Limb (tissue), 2 donors: ENCODE results near the gene PAK2.
A peak's percentile ranks its signal among the peaks of the same experiment; 100 is the strongest.
"Not testable (repeated sequence)": the region's sequence is repeated elsewhere in the genome, so short reads cannot be mapped to it uniquely, and the experiment has no call there.

Experiments used
- DNase-seq, 2 donors: peaks; one replicate each; pipeline ENCODE4 v3.0.0-alpha.2; 2016; ENCODE audit errors: extremely low spot score in 2 of 2

Gene PAK2

GRCh38 chr3:196782511-196782910 is 42.9 kb downstream of the PAK2 start:
- DNase-seq, result no peak

GRCh38 chr3:196788528-196788927 is 48.9 kb downstream of the PAK2 start:
- no peak for DNase-seq

- no peak for DNase-seq
These were observed 50.3 kb downstream of the PAK2 start for GRCh38 chr3:196789885-196790359.

GRCh38 chr3:196790636-196791035 is 51.0 kb downstream of the PAK2 start:
- DNase-seq, result no peak

GRCh38 chr3:196792771-196793170 is 53.1 kb downstream of the PAK2 start:
- no peak for DNase-seq

- DNase-seq, result no peak
These were observed 53.6 kb downstream of the PAK2 start for GRCh38 chr3:196793246-196793645.

GRCh38 chr3:196794467-196794866 is 54.8 kb downstream of the PAK2 start:
- DNase-seq, result no peak

DNA sequence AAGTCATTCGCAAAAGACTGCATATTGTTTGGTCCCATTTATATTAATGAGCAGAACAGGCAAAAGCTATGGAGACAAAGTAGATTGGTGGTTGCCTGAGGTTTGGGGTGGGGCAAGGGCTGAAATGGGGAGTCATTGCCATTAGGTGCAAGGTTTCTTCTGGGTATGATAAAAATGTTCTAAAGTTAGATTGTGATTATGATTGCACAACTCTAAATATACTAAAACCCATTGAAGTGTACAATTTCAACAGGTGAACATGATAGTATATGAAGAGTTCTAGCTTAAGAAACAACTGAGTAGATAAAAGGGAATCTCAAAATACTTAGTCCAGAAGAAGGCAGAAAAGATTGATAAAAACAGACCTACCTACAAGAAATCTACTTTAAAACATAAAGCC is 56.7 kb downstream of the PAK2 start:
- no peak for DNase-seq

GRCh38 chr3:196800742-196801434 is 61.2 kb downstream of the PAK2 start:
- no peak for DNase-seq

GRCh38 chr3:196803891-196804468 is 64.3 kb downstream of the PAK2 start:
- no peak for DNase-seq

DNA sequence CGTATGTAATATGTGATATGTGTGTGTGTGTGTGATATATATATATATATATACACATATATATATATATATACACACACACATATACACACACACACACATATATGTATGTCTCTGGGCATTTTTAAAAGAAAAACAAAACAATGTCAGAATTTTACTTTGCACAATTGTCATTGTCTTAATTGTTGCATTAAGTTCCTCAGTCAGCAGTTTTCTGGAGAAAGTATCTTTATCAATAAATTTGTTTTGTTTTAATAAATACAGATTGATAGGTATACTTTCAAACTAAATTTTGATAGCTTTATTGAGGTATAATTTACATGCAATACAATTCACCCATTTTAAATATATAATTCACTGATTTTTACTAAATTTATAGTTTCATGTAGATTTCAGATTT is 65.1 kb downstream of the PAK2 start:
- DNase-seq, result no peak

DNA sequence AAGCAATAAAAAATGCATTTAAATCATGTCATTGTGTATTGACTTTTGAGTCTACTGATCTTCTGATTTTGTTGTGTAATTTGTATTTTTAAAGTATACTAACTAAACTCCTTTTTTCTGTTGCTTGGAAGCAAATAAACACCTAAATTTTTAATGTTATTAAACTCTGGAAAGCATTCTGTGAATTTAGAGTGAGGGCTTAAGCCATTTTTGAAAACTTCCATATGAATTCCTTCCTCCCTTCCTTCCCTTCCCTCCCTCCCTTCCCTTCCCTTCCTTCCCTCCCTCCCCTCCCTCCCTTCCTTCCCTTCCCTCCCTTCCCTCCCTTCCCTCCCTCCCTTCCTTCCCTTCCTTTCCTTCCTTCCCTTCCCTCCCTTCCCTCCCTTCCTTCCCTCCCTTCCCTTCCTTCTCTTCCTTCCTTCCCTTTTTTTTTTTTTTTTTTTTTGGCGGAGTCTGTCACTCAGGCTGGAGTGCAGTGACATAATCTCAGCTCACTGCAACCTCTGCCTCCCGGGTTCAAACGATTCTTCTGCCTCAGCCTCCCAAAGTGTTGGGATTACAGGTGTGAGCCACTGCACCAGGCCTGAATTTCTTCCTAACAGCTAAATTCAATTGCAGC is 71.4 kb downstream of the PAK2 start:
- no peak for DNase-seq

GRCh38 chr3:196812853-196813252 is 73.2 kb downstream of the PAK2 start:
- no peak for DNase-seq

DNA sequence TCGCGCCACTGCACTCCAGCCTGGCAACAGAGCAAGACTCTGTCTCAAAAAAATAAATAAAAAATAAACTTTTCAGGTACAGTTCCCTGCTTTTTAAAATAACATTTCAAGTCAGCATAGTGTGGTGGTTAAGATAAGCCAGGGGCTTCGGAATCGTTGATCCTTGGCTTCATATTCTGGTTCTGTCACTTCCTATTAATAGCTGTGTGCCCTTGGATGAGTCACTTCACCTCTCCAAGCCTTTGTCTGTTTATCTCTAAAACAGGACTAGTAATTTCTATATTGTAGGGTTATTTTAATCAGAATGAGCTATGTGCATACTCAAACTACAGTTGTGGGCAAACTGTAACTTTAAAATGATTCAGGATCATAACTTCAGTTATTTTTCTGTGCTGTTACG is 74.2 kb downstream of the PAK2 start:
- DNase-seq, result no peak

DNA sequence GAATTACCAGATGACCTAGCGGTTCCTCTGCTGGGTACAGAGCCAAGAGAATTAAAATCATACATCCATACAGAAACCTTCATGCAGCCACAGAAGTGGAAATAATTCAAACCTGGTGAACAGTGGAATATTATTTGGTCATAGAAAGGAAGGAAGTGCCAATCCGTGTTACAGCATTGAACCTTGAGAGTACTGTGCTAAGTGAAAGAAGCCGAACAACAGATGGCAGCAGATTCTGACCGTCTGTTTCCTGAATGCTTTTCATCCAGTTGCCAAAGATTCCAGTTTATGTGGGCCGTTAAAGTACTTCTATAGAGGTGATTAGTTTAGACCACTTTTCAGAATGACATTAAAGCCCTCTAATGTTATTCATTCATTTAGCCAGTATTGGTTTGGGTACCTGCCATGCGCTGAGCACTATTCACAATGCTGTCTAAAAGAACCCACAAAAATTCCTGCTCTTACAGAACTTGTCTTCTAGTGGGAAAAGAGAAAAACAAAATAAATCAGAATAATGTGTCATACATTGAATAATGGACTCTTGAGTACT is 82.2 kb downstream of the PAK2 start:
- DNase-seq, result no peak

DNA sequence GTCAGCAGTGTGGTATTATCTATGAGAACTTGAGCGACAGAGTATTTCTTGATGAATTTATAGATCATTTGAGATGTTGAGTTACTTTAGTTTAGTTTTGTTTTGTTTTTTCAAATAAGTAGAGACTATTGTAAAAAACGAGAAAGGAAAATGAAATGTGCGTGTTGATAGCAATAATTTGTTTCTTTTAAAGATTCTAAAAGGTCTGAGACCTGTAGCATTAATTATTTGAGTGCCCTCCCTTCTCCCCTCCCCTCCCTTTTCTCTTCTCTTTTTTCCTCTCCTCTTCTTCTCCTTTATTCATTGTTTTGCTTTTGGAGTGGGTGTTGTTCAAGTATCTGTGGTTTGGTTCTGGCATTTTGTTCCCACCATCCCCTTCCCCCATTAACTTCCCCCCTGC is 90.0 kb downstream of the PAK2 start:
- DNase-seq, result not testable (repeated sequence)

GRCh38 chr3:196835086-196835485 is 95.4 kb downstream of the PAK2 start:
- no peak for DNase-seq

DNA sequence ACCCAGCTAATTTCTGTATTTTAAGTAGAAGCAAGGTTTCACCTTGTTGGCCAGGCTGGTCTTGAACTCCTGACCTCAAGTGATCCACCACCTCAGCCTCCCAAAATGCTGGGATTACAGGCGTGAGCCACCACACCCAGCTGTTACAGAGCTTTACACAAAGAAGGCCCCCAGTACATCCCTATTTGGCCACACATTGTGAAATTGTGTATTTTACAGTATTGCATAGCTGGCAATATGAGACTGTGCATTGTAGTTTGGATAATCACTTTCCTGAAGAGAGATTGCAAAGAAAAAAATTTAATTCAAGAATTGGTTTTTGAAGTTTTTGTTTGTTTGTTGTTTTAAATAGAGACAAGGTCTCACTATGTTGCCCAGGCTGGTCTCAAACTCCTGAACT is 97.0 kb downstream of the PAK2 start:
- DNase-seq, result not testable (repeated sequence)

GRCh38 chr3:196837819-196838420 is 98.3 kb downstream of the PAK2 start:
- DNase-seq, result no peak

GRCh38 chr3:196839351-196839750 is 99.7 kb downstream of the PAK2 start:
- DNase-seq, result not testable (repeated sequence)

DNA sequence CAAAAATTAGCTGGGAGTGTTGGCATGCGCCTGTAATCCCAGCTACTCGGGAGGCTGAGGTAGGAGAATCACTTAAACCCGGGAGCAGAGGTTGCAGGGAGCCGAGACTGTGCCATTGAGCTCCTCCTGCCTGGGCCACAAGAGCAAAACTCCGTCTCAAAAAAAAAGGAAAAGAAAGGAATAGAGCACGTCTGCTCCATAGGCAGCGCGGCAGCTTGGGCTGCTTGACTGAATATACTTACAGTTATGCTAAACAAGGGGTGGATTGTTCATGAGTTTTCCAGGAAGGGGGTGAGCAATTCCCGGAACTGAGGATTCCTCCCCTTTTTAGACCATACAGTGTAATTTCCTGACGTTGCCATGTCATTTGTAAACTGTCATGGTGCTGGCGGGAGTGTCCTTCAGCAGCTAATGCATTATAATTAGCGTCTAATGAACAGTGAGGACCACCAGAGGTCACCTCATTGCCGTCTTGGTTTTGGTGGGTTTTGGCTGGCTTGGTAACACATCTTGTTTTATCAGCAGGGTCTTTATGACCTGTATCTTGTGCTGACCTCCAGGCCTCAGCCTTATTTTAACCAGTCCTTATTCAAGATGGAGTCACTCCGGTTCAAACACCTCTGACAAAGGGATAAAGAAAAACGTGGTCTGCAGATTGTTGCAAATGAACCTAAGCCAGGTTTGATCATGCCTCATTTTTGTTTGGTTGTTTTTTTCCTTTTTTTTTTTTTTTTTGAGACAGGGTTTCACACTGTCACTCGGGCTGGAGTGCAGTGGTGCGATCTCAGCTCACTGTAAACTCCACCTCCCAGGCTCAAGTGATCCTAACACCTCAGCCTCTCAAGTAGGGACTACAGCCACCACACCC is 103.1 kb downstream of the PAK2 start:
- peak in 1 of 2 donors; percentile 27 for DNase-seq
